NCI-H1436 treated with DMSO at 0.1 percent for 48 hours (cell line): Measurements from ENCODE around the gene DMXL1.
"Not testable (repeated sequence)": the region's sequence is repeated elsewhere in the genome, so short reads cannot be mapped to it uniquely, and the experiment has no call there.

ENCODE experiments used
- DNase-seq: peaks from one replicate; lab custom pipeline; 2025; lab: John Stamatoyannopoulos, UW

Gene DMXL1

DNA sequence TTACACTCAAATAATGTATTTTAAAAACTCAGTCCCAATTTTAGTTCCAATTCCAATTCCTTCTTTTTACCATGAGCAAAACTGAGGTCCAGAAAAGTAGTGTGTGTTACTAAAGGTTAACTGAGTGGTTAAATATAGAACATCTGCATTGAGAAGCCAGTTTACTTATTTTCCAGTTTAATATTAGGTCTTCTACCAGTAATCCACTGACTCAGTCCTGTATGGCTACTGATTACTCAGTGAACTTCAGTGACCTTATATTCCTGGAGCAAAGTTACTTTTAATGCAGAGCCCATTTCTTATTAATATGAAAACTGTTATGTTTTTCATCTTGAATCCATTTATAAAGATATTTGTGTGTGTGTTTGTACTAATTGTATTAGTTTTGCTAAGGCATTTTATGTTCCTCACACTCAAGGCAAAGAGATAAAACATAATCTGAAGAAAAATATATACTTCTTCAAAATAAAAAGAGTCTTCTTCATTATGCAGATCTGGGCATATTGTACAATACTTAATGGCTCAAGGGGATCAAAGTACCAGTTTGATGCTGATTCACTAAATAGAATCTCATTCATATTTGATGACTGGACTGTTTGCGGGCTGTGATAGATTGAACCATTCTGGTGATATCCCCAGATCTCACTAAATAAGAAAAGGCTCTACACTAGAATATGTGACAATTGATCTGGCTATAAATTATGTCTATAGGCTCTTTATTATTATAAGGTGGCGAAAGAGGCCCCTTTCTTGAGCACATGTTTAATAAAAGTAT lies 60.8 kb downstream of the DMXL1 start:
- no peak for DNase-seq

DNA sequence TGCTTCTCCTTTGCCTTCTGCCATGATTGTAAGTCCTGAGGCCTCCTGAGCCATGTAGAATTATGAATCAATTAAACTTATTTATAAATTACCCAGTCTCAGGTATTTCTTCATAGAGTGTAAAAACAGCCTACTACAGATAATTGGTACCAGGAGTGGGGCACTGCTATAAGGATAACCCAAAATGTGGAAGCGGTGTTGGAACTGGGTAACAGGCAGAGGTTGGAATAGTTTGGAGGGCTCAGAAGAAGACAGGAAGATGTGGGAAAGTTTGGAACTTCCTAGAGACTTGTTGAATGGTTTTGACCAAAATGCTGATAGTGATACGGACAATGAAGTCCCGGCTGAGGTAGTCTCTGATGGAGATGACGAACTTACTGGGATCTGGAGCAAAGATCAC lies 64.9 kb downstream of the DMXL1 start:
- not testable (repeated sequence) for DNase-seq

DNA sequence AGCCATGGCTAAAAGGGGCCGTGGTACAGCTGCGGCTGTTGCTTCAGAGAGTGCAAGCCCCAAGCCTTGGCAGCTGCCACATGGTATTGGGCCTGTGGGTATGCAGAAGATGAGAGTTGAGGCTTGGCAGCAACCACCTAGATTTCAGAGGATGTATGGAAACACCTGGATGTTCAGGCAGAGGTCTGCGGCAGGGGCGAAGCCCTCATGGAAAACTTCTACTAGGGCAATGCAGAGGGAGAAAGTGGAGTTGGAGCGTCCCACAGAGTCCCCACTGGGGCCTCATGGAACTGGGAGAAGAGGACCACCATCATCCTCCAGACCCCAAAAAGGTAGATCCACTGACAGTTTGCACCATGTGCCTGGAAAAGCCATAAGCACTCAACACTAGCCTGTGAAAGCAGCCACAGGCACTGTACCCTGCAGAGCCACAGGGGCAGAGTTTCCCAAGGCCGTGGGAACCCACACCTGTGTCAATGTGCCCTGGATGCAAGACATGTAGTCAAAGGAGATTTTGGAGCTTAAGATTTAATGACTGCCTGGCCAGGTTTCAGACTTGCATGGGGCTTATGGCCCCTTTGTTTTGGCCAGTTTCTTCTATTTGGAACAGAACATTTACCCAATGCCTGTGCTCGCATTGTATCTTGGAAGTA lies 65.9 kb downstream of the DMXL1 start:
- DNase-seq = no peak

DNA sequence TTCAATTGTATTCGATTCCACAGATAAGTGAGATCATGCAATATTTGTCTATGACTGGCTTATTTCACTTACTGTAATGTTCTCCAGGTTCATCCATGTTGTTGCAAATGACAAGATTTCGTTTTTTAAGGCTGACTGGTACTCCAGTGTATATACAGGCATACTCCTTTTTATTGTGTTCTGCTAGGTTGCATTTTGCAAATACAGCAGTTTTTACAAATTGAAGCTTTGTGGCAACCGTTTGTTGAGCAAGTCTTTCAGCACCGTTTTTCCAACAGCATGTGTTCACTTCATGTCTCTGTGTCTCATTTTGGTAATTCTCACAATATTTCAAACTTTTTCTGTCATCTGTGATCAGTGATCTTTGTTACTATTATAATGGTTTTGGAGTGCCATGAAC lies 82.7 kb downstream of the DMXL1 start:
- no peak for DNase-seq

DNA sequence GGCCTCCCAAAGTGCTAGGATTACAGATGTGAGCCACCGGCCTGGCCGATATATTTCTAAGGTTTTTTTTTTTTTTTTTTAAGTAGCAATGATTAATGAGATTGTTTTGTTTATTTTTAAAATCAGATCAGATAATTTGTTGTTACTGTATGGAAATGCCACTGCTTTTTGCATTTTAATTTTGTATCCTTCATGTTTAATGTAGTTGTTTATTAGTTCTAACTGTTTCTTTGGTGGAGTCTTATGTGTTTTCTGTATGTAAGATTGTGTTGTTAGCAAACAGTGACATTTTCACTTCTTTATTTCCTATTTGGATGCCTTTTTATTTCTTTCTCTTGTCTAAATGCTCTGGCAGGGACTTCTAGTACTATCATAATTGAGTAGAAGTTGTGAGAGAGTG lies 87.3 kb downstream of the DMXL1 start:
- no peak for DNase-seq

DNA sequence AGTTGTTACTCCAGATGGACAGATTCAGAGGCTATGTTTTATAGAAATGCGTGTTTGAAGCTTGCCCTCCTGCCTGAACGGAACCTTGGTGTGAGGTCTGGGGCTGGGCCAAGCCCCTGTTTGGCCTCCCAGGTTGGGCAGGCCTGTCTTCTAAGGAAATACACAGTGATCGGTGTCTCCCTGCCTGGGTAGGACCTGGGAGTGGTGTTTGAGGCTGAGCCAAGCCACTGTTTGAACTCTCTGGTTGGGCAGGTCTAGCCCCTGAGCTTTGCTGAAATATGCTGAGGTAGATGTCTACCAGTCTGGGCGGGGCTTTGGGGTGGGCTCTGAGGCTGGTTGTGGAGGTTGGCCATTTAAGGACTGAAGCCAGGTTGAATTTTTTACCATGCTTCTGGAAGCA lies 90.5 kb downstream of the DMXL1 start:
- no peak for DNase-seq

DNA sequence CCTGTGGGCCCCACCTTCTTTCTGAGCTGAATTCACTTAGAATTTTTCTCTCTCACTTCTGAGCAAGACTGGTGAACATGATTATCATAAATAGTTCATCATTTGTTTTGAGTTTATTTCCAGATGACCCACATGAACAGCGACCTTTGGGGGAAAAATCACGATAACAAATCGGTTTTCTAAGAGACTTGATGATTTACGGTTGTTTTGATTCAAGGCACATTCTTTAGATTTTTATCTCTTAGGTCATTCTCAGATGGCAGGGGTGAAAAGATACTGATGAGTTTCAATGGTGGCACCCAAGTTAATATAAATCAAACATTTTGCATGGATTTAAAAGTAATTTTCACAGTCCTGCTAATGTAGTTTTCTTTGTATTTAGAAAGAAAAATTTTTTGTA lies 95.1 kb downstream of the DMXL1 start:
- no peak for DNase-seq

DNA sequence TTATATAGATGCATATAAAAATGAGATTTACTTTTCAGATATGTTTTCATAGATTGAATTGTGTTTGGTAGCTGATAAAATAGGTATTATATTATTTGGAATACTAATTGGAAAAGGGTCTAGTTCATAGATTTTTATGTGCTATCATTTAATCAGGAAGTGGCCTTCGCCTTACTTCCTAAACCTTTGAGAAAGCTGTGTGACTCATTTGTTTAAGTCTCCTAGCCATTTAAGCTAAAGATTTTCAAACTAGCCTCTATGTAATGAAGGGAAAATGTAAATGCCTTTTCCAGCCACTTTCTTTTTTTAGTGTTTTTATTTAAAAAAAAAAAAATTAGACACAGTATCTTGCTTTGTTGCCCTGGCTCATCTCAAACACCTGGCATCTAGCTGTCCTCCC lies 97.5 kb downstream of the DMXL1 start:
- DNase-seq = no peak

DNA sequence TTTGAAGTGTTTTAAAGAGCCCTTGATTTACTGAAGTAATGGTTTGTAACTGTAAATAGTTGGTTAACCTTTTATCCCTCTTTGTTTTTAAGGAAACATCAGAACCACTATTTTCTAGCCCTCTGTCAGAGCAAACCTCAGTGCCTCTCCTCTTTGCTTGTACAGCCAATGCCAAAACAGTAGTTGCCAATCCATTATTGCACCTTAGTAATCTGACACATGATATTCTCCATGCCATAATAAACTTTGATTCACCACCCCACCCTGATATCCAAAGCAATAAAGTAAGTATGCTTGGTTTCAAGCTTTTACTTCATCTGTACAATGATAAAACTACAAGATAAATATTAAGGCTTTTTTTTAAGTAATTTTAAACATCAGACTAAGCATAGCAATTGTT lies 100.8 kb downstream of the DMXL1 start:
- no peak for DNase-seq

DNA sequence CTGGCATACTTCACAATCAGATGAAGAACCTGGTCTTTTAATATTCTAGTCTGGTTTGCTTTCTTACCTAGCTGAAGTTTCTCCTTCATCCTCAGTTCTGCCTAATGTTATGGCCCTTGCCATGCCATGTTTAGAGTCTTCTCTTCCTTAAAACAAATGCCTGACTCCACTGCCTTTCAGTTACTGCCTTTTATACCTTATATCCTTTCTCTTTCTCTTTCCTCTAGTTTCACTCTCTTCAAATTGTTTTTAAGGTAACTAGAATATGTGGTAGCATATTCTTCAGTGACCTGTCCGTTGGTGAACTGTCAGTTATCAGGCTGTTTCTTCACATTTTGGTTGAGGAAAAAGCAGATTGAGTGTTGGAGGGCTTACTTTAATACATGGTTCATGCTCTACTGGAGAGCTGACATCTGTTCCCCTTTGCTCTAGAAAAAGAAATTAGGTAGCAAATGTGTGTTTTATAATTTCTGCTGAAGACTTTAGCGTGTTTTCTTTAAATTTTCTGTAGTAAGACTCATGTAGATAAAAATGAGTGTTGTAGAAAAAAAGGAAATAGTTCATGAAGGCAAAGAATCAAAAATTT lies 103.8 kb downstream of the DMXL1 start:
- DNase-seq = no peak

DNA sequence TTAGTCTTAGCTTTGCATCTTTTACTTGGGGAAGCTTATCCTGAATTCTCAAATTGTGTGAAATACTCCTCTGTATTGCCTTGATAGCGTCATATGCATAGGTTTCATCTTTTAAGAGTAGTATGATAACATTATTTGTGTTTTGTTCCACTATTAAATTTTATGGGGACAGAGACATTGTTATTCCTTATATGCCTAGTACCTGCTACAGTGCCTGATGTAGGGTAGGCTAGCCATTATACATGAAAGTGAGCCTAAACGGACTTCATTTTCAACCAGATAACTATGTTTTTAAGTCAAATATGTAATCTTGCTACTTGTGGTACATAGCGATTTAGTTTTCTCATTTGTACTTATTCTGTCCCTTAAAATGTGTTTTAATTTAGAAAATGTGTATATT lies 105.9 kb downstream of the DMXL1 start:
- no peak for DNase-seq

DNA sequence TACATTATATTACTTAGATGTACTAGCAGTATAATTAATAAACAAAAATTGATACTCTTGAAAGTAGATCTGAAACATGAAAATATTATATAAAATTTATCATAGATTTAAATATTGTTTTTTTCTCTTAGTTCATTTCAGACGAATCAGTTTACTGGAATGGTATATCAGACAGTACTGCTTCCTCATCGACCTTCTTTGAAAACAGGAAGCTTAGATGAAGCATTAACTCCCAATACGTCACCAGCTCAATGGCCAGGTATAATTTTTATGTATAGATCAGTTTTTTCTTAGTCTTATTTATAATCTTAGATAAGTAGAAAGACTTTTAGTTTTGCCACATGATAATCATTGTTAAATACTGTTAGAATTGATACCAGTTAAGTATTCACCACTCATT lies 106.3 kb downstream of the DMXL1 start:
- DNase-seq = no peak

DNA sequence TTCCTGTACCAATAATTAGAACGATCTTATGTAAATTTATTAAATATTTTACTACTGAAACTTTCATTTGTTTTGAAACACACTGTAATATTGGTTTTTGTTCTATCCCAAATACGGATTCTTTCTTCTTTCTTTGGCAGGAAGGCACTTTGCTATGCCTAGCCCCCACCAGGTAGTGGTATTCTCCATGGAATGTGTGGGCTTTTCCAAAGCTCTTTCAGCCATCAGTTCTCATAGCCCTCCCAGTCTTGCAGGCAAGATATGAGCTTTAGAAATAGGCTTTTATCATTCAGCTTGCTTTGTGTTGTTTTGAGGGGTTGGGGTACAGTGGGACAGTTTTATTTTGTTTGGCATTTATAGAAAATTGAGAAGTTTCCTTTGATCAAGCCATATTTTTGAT lies 107.5 kb downstream of the DMXL1 start:
- no peak for DNase-seq

DNA sequence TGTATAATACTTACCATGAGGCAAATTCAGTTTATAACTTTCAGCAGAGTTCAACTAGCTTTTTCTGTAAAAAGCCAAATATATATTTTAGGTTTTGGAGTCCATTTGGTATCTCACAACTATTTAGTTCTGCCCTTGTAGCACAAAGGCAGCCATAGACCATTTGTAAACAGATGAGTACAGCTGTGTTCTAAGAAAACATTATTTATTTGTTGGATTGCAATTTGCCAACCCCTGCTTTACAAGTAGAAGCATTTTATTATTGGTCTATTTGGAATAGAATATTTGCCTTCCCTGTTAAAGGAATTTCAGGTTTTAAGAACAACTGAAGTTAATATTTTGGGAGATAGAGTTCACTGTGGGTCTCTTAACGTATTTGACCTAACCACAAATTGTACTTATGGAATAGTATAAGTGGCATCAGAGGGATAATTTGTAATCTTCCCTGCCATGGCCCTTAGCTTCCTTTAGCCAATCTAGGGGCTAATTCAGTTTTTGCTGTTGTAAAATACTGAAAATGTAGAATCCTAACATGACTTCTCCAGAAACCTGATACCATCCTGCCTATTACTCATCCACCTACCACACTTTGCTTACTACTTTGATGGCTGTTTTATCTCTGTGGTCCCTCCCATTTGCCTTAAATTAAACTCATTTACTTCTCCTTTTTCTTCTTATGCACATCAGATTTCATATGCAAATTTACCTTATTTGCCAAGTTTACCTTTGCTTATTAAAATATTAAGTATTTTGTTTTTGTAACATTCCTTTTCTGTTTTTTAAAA lies 109.2 kb downstream of the DMXL1 start:
- no peak for DNase-seq

DNA sequence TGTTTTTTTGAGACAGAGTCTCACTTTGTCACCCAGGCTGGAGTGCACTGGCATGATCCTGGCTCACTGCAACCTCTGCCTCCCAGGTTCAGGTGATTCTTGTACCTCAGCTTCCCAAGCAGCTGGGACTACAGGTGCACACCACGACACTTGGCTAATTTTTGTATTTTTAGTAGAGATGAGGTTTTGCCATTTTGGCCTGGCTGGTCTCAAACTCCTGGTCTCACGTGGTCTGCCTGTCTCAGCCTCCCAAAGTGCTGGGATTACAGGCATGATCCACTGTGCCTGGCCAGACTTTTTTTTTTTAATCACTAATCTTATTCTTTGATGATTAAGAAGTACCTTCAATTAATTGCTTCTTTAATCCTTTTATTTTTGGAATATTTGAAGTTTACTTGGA lies 114.6 kb downstream of the DMXL1 start:
- DNase-seq = not testable (repeated sequence)

DNA sequence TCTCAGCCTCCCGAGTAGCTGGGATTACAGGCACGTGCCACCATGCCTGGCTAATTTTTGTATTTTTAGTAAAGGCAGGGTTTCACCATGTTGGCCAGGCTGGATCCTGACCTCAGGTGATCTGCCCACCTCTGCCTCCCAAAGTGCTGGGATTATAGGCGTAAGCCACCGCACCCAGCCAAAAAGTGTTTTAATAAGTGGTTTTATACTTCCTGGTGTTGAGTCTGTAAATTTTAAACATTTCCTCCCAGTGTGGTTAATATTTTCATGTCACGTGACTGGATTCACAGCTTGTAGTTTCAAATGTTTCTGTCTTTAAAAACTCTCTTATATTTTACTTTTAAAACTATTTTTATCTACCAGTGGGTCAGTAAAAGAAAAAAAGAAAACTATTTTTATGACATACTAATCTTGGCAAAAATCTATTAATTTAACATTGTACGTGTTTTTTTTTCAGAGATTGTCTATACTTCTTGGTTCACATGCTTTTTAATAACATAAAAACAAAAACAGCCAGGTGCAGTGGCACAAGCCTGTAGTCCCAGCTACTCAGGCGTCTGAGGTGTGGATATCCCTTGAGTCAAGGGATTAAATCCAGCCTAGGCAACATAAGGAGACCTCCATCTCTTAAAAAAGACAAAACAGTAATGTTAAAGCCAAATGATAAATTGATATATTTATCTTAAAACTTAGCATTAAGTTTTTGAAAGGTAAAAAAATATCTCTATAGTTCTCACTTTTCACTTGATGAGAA lies 117.1 kb downstream of the DMXL1 start:
- DNase-seq = no peak

DNA sequence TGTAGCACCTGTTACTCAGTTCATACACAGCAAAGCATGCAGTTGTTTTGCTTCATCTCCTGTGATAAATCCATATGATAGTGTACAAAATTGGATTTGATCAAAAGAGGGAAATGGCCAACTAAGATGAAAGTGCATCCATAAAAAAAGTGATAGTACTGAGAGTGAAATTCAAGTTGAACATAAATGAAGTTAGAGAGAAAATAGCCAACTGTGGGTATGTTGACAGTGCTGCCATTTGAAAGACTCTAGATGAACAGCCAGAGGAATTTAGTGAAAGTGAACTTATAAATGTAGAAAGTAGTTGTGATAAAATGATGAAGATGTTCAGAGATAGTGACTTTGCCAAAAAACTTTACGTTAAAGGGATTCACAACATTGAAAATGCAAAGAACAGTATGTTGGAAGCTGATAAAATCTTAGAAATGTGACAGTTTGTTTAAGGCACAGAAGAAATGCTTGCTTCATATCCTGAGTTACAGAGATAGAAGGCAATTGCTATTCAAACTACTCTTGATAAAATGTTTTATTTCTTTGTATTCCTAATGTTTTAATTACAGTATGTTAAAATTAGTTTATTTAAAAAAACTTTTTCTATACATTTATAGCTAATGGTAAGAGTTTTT lies 119.7 kb downstream of the DMXL1 start:
- no peak for DNase-seq

DNA sequence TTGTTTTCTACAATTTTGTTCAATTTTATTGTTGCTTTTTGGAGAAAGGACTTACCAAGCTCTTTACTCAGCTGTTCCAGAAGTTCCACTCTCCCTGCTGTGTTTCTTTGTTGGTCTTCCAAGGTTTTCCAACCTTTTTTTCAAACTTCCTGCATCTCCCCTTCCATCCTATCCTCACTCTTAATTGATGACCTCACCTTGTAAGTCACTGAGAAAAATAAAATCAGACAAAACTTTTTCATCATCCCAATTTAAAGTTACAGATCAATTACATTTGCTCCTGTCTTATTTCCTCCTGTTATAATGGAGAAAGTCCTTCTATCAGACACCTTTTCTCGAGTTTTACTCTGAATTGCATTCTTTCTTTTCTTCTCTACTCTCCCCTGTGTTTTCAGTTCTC lies 121.1 kb downstream of the DMXL1 start:
- DNase-seq = no peak

DNA sequence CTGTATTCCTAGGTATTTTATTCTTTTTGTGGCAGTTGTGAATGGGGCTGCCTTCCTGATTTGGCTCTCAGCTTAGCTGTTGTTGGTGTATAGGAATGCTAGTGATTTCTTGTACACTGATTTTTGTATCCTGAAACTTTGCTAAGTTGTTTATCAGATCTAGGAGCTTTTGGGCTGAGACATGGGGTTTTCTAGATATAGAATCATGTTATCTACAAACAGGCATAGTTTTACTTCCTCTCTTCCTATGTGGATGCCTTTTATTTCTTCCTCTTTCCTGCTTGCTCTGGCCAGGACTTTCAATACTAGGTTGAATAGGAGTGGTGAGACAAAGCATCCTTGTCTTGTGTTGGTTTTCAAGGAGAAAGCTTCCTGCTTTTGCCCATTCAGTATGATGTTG lies 129.9 kb downstream of the DMXL1 start:
- DNase-seq = no peak

DNA sequence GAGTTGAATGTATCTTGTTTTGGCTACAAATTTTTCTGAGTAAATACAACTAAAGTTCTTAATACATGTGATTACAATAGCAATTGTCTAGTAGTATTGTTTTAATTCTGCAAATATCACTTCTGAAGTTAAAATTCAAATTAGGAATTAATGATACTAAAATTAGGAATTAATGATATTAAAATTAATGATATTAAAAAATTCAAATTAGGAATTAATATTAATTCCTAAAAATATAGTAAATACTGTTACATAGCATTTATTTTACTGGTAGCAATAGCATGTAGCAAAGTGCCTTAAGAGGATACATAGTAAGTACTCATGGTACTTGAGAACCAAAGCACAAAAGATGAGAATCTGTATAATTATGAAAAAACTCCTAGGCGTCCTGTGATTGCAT lies 136.2 kb downstream of the DMXL1 start:
- no peak for DNase-seq

DNA sequence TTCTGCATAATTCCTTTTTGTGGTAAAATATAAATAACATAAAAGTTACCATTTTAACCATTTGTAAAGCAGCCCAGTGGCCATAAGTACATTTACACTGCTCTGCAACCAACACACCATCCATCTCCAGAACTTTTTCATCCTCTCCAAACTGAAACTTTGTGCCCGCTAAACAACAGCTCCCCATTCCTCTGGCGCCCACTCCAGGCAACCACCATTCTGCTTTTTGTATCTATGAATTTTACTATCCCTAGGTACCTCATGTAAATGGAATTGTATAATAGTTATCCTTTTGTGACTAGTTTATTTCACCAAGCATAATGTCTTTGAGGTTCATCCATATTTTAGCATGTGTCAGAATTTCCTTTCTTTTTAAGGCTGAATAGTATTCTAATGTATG lies 141.1 kb downstream of the DMXL1 start:
- DNase-seq = no peak

DNA sequence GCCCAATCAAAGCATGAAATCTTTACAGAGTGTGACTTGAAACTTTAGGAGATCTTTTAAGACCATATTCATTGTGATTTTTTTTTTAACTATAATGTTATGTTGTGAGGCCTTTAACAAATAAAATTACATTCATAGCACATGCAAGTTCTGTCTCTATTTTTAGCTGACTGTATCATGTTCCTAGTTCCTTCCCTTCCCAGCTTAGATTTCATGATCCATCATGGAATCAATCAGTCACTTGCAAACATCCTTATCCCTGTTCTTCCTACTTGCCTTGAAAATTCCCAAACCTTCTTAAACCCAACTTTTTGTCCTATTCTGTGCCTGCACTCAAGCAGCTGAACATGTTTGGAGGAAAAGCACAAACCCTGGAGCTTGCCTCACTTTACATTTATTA lies 141.8 kb downstream of the DMXL1 start:
- no peak for DNase-seq
